C1 segment of cervical spinal cord (tissue), 14 donors: ENCODE data around the gene B4GALT3.
"Not testable (repeated sequence)": the region's sequence is repeated elsewhere in the genome, so short reads cannot be mapped to it uniquely, and the experiment has no call there.

ENCODE experiments used
- DNase-seq, 14 donors: peaks; one replicate each; lab custom pipeline; 2025; lab: John Stamatoyannopoulos, UW

B4GALT3 gene

DNA sequence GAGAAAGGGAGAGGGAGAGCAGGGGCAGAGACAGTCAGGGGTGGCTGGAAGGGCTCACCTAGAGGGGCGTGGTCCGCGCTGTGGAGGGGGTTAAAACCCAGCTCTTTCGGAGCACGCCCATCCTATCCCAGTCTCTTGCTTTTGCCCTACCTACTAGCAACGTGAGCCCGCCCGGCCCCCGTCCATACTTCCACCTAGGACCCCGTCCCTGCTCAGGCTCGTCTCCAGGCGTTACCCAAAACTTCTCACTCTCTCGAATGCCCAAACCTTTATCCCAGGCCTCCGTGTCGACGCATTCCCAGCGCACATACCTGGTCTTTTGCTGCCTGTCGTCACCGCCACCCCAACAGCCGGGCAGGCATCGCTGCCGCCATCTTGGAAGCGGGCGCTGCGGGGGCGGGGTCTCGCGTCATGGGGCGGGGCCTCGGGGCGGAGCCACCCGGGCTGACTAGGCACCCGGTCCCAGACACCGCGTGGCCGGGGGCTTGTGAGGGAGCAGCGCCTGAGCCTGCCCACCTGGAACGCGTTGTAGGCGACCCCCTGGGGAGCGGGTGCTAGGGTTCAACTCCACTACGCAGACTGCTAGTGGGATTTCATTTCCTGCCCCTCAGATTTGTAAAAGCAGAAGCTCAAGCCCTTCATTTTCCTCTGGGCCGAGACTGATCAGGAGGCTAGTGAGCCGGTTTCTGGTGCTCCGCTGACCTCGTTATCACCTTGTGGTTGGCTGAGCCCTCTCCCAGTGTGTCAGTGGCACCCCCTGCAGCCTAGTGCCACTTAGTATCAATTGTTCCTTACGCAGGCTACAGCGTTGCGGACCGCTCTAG is at the start of gene B4GALT3:
Gene B4GALT3, minus strand, starts transcription at position 396 of the 824 bp plus-strand sequence. CDS start 1,447 bp downstream, outside the sequence.
- peak; percentile 47 to 90 (median 82) for DNase-seq

DNA sequence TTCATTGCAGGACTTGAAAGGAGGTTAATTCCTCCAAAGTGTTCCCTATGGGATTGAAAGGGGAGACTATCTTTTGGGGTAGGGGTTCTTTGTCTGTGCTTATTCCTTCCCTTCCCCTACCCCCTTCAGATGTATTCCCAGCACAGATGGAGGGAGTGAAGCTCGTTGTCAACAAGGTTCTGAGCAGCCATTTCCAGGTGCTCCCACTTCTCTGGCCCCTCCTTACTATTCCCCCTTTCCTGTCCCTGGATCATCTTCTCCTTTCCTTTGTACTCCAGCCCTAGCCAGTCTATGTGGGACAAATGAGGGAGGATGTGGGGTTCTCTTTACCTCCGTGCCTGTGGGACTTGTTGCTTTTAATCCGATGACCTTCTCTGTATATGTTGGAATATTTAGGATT is 49.5 kb upstream of the B4GALT3 start:
- no peak for DNase-seq

DNA sequence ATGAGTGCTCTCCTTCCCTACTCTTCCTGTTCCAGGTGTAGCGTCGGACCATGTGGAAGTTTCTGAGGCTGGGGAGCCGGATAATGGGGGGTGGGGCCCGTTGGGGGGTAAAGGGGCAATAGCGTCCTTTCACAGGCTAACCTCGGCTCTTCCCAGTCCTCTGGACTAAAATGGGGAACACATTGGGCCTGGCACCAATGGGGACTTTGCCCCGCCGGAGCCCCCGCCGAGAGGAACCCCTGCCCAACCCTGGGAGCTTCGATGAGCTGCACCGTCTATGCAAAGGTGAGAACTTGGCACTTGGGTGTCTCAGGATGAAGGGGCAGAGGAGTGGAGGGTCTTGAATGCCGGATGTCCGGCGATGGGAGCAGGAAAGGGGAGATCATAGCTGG is 49.0 kb upstream of the B4GALT3 start:
- no peak for DNase-seq

GRCh38 chr1:161225534-161226319 is 48.4 kb upstream of the B4GALT3 start, which contains the start of gene TOMM40L:
TSS of gene TOMM40L (plus strand) at chr1:161226060. CDS start at chr1:161226490, 430 bp downstream.
- DNase-seq: peak; percentile 36 to 93 (median 84)

DNA sequence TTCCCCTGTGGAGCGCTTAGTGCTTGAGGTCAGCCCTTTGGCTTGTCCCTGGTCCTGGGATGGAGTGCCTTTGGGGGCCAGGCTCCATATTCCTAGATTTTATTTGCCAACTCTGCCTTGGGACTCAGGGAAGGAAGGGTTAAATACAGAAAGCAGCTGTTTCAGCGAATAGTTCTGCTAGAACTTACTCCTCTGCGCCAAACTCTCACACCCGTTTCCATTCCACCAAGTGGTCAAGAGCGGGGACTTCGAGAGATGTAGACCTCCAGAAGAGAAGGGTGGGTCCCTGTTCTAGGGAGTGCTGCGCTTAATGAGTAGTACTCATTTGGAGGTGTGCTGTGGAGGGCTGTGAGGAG is 47.8 kb upstream of the B4GALT3 start:
- DNase-seq: no peak

DNA sequence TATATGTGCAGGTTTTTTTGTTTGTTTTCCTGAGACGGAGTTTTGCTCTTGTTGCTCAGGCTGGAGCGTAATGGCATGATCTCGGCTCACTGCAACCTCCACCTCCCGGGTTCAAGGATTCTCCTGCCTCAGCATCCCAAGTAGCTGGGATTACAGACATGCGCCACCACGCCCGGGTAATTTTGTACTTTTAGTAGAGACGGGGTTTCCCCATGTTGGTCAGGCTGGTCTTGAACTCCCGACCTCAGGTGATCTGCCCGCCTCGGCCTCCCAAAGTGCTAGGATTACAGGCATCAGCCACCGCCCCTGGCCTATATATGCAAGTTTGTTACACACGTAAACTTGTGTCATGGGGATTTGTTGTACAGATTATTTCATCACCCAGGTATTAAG is 47.4 kb upstream of the B4GALT3 start:
- DNase-seq: not testable (repeated sequence)

DNA sequence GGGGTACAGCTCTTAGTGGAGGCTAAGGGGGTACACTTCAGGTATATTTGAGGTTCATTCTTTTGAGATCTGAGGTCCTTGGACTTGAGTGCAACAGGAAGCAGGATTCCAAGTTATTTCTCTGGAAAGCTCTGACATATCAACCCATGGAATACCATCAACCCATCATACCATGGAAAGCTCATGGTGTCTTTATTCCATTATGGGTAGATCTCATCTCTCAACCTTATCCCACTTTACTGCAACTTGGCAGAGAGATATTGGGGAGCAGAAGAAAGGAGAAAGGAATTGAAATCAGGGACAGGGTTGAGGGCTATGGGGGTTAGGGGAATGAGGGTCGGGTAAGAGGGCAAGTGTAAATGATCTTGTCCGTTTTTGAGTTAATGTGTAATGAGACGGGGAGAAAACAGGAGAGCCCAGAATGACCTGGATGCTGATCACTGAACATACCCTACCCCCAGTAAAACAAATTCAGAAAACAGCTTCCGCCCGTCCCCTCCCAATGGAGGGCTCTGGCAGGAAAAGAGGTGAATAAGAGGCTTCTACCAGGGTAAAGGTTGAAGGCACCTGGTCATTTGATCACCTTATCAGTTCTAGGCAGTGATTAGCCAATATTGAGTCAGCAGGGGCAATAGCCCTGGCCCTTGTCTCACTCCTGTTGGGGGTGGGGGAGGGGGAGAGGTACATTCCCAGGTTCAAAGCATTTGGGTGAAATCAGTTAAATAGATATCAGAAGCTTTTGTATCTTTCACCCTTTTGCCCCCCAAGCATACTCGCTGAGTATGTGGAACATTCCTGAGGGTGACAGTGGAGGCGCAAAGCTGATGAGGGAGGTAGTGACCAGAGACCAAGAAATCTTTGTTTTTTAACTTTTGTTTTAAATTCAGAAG is 46.7 kb upstream of the B4GALT3 start:
- DNase-seq: no peak

GRCh38 chr1:161222175-161223019 is 45.1 kb upstream of the B4GALT3 start:
- no peak for DNase-seq

DNA sequence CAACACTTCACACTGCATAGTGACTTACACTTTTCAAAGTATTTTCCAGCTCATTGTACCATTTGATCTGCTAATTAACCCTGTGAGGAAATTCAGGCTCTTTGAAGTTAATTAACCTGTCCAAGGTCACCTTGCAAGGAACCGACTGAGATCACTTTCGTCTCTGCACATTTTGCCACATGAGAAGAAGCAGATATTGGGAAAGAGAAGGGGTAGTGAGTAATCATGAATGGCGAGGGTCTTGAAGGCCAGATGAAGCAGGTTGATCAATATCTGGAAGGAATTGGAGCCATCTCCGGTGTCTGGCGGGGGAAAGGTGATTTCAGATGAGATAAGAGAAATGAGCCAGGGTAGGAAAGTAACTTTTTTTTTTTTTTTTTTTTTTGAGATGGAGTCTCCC is 42.7 kb upstream of the B4GALT3 start:
- no peak for DNase-seq

- DNase-seq: no peak
Measured at GRCh38 chr1:161219078-161219892, 42.0 kb upstream of the B4GALT3 start.

DNA sequence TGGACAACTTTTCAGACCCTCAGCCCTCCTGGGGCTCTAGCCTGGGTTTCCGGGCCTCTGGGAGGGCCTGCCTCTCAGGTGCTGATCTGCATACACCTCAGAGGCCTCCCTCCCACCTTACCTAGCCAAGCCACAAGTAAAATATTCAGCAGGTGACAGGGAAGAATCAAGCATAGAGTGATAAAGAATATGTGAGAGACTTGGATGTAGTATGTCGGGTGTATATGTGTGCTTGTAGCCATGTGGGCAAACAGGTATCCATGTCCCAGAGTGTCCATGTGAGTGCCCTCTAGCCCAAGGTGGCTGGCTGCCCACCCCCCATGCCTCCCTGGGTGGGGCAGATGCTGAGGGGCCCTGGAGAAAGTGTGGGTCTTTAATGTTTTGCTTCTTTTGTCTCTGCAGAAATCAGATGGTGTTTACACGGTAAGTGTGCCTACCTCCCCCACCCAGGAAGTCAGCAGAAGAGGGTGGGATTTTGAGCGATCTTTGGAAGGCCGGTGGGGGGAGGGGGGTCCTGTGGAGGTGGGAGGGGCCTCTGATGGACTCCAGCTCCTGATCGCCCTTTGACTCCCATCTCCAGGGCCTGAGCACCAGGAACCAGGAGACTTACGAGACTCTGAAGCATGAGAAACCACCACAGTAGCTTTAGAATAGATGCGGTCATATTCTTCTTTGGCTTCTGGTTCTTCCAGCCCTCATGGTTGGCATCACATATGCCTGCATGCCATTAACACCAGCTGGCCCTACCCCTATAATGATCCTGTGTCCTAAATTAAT is 41.2 kb upstream of the B4GALT3 start:
- DNase-seq: no peak

GRCh38 chr1:161217831-161218230 is 40.5 kb upstream of the B4GALT3 start:
- DNase-seq: no peak

DNA sequence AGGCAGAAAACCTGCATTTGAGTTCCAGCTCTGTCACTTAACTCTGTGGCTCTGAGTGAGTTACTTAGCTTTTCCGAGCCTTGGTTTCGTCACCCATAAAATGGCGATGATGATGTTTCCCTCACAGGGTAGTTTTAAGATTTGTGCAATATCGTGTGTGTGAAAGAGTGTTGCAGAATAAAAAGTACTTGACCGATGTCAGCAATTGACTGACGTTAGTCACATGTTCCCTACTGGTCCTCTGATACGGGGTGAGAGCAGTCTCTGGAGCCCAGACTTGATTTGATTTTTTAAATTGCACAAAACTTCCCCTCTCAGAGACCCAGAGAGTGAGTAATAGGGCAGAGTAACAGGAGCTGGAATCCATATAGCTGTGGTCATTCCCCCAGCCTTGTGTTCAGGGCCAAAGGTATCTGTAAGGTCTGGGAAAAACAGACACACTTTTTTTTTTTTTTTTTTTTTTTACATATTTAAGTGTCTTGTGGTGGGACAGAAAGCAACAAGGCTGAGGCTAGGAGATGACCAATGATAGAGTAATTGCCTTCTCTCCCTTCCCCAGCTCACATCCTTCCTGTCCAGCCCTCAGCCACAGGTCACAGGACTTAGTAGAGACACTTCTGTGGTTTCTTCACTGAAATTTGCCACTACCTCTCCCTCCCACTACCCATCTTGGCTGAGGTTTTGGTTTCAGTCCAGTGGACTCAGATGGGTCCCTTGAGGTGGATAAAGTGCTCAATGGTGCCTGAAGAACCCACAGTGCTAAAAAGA is 39.8 kb upstream of the B4GALT3 start:
- peak in 3 of 14 donors; percentile 9 to 15 (median 15) for DNase-seq

DNA sequence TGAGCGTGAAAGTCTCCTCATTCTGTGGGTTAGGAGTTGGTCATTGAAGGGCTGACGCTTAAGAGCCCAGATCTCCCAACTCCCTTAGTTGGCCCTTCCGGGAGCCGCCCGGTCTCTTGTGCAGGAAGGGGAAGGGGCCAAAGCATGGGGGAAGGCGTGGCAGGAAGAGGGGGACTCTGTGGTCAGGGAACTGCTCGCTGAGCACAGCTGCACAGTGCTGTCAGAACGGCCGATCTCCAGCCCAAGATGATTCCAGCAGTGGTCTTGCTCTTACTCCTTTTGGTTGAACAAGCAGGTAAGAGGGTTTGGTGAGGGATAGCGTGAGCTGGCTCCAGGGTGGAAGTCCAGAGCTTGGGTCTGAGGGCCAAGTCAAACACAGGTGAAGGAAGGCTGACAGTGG is 37.8 kb upstream of the B4GALT3 start, which contains the start of gene FCER1G:
Gene FCER1G, plus strand, starts transcription at position 220 of the 400 bp plus-strand sequence. Its CDS starts 27 bp downstream, at position 247.
- DNase-seq: peak in 6 of 14 donors; percentile 10 to 36 (median 23)

- no peak for DNase-seq
Measured at GRCh38 chr1:161214369-161214768, 37.1 kb upstream of the B4GALT3 start.

- peak in 11 of 14 donors; percentile 11 to 69 (median 38) for DNase-seq
Measured at GRCh38 chr1:161209790-161210409, 32.6 kb upstream of the B4GALT3 start.

GRCh38 chr1:161207173-161207572 is 29.9 kb upstream of the B4GALT3 start:
- no peak for DNase-seq
